ENCODE results near the gene TUBA4A. TPM values are rescaled to one million over a fixed set of nuclear protein-coding genes. Genes with fewer than 3 reads are reported as not detected.
A peak's percentile ranks its signal among the peaks of the same experiment; 100 is the strongest.

The TUBA4A gene
- total and polyA plus RNA-seq, 10 donors = 60.2 to 120 (median 73.4) TPM

- Histone ChIP-seq H3K36me3 (peaks cover 0 to 53% (median 23%) of the 10 kb centered on the region in 6 donors), H3K9me3 (no peaks in the 10 kb centered on the region), H3K4me3 (peak overlapping the region in 7 of 8 donors; percentile 22 to 94 (median 37)), H3K4me1 (peaks cover 55 to 98% (median 86%) of the 10 kb centered on the region in 6 donors), H3K27ac (peak overlapping the region; percentile 73 to 99 (median 94)), H3K27me3 (replicated peaks in 1 of 7) (peaks cover 0 to 9% (median 0%) of the 10 kb centered on the region in 7 donors)
- WGBS, 5 donors = 70 to 87% (median 79%) methylated on average over 17 to 22 of the region's 22 CpGs
- DNase-seq = peak; percentile 87
- no peak for TF ChIP-seq POLR2A (IDR thresholded peaks at IDR 0.05)
- peak; percentile 12 to 83 (median 48) for TF ChIP-seq POLR2AphosphoS5 (IDR thresholded peaks at IDR 0.05)
- intact Hi-C loops (cut with DNase I; ENCODE audit: low total_unique reads) = no loop called here
Observed at GRCh38 chr2:219250049-219250781, 3.5 kb downstream of the TUBA4A start.

GRCh38 chr2:219249203-219249980 lies 4.3 kb downstream of the TUBA4A start:
- WGBS, 5 donors = 10 to 19% (median 11%) methylated on average over 6 to 7 of the region's 7 CpGs
- H3K27ac ChIP-seq = peak overlapping the region; percentile 73 to 99 (median 94)
- H3K4me3 ChIP-seq = peak overlapping the region; percentile 2 to 94 (median 33)
- H3K36me3 ChIP-seq = peaks cover 0 to 53% (median 23%) of the 10 kb centered on the region in 6 donors
- DNase-seq = peak; percentile 89
- peaks cover 55 to 98% (median 86%) of the 10 kb centered on the region in 6 donors for H3K4me1 ChIP-seq
- H3K27me3 ChIP-seq (replicated peaks in 1 of 7) = peaks cover 0 to 6% (median 0%) of the 10 kb centered on the region in 7 donors
- intact Hi-C loops (cut with DNase I; ENCODE audit: low total_unique reads) = no loop called here
- TF ChIP-seq CTCF (IDR thresholded peaks at IDR 0.05 in 8 of 11, conservative IDR thresholded peaks at IDR 0.05 in 3 of 11) = peak in 1 of 11 experiments; percentile 7
- peak; percentile 9 to 33 (median 30) for TF ChIP-seq POLR2A (IDR thresholded peaks at IDR 0.05)
- TF ChIP-seq POLR2AphosphoS5 (IDR thresholded peaks at IDR 0.05) = peak; percentile 36 to 98 (median 88)
- H3K9me3 ChIP-seq = no peaks in the 10 kb centered on the region

- TF ChIP-seq POLR2A (IDR thresholded peaks at IDR 0.05) (no peak), CTCF (IDR thresholded peaks at IDR 0.05 in 8 of 11, conservative IDR thresholded peaks at IDR 0.05 in 3 of 11) (no peak), POLR2AphosphoS5 (IDR thresholded peaks at IDR 0.05) (no peak)
- Histone ChIP-seq H3K9me3 (no peaks in the 10 kb centered on the region), H3K4me3 (peak overlapping the region; percentile 2 to 94 (median 33)), H3K36me3 (peaks cover 0 to 53% (median 23%) of the 10 kb centered on the region in 6 donors), H3K4me1 (peaks cover 55 to 97% (median 85%) of the 10 kb centered on the region in 6 donors), H3K27me3 (replicated peaks in 1 of 7) (peaks cover 0 to 3% (median 0%) of the 10 kb centered on the region in 7 donors), H3K27ac (peak overlapping the region; percentile 73 to 99 (median 94))
- no peak for DNase-seq
- 59 to 92% (median 70%) methylated on average over 2 of the region's 2 CpGs for WGBS, 5 donors
- intact Hi-C loops (cut with DNase I; ENCODE audit: low total_unique reads) = no loop called here
Observed at GRCh38 chr2:219248845-219249202, 4.9 kb downstream of the TUBA4A start.

GRCh38 chr2:219247678-219248642 lies 5.8 kb downstream of the TUBA4A start:
- H3K27me3 ChIP-seq (replicated peaks in 1 of 7) = no peaks in the 10 kb centered on the region
- 58 to 70% (median 60%) methylated on average over 15 to 17 of the region's 17 CpGs for whole genome bisulfite sequencing, 5 donors
- H3K36me3 ChIP-seq = peaks cover 0 to 53% (median 23%) of the 10 kb centered on the region in 6 donors
- H3K4me1 ChIP-seq = peaks cover 55 to 96% (median 84%) of the 10 kb centered on the region in 6 donors
- H3K9me3 ChIP-seq = no peaks in the 10 kb centered on the region
- DNase-seq = peak; percentile 85
- H3K27ac ChIP-seq = peak overlapping the region; percentile 73 to 99 (median 94)
- TF ChIP-seq POLR2A (IDR thresholded peaks at IDR 0.05) (peak in 1 of 3 donors; percentile 27), CTCF (IDR thresholded peaks at IDR 0.05 in 8 of 11, conservative IDR thresholded peaks at IDR 0.05 in 3 of 11) (no peak), POLR2AphosphoS5 (IDR thresholded peaks at IDR 0.05) (peak; percentile 21 to 96 (median 73))
- peak overlapping the region in 7 of 8 donors; percentile 9 to 94 (median 29) for H3K4me3 ChIP-seq
- intact Hi-C loops (cut with DNase I; ENCODE audit: low total_unique reads) = no loop called here

Data from spleen (tissue), 11 donors.